ENCODE results near the gene HMGXB3.
A peak's percentile ranks its signal among the peaks of the same experiment; 100 is the strongest.
"Not testable (repeated sequence)": the region's sequence is repeated elsewhere in the genome, so short reads cannot be mapped to it uniquely, and the experiment has no call there.

HMGXB3 gene

DNA sequence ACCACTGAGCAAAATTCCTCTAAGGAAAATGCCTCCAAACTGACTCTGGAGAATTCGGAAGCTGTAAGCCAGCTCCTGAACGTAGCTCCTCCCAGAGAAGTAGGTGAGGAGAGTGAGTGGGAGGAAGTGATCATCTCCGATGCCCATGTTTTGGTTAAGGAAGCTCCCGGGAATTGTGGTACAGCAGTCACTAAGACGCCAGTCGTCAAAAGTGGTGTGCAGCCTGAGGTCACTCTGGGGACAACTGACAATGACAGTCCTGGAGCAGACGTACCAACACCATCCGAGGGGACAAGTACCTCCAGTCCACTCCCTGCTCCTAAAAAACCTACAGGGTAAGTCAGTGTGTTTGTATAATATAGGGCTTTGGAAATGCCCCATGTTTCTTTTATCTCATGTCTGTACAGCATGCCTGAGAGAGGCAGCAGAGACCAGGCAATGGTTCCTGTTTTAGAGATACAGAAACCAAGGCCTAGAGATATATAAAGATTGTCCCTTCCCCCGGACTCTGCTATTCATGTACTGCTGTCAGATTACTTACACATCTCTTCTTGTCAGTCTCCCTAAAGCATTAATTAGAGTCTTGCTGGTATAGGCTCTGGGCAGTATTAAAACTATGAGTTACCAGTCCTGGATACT is 23.9 kb downstream of the HMGXB3 start:
- peaks cover 8% of the 10 kb centered on the region for H3K4me1 Mint-ChIP-seq (ENCODE audit: low read depth)

DNA sequence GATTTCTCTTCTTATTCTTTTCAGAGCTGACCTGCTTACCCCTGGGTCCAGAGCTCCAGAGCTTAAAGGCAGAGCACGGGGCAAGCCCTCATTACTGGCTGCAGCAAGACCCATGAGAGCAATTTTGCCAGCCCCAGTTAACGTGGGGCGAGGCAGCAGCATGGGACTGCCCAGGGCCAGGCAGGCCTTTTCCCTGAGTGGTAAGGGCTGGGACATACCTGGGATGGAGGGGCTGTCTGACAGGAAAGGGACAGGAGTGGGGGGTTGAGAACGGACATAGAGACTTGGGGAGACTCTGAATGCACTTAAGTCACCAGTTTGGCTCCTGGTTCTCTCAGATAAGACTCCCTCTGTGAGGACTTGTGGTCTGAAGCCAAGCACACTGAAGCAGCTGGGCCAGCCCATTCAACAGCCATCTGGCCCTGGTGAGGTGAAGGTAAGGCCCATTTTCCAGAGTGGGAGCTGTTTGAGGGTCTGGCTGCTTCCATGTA is 26.2 kb downstream of the HMGXB3 start:
- H3K4me3 Mint-ChIP-seq = no peak overlapping the region
- peaks cover 13% of the 10 kb centered on the region for H3K36me3 Mint-ChIP-seq
- H3K4me1 Mint-ChIP-seq (ENCODE audit: low read depth) = peaks cover 5% of the 10 kb centered on the region
- no peaks in the 10 kb centered on the region for H3K9me3 Mint-ChIP-seq (ENCODE audit: low read depth)
- H3K27me3 Mint-ChIP-seq = no peaks in the 10 kb centered on the region
- H3K27ac Mint-ChIP-seq = no peak overlapping the region

More for the DNA sequence above, 23.9 kb downstream of the HMGXB3 start:
- Mint-ChIP-seq H3K4me3 (no peak overlapping the region), H3K9me3 (ENCODE audit: low read depth) (no peaks in the 10 kb centered on the region), H3K27me3 (no peaks in the 10 kb centered on the region), H3K27ac (no peak overlapping the region), H3K36me3 (peaks cover 14% of the 10 kb centered on the region)

DNA sequence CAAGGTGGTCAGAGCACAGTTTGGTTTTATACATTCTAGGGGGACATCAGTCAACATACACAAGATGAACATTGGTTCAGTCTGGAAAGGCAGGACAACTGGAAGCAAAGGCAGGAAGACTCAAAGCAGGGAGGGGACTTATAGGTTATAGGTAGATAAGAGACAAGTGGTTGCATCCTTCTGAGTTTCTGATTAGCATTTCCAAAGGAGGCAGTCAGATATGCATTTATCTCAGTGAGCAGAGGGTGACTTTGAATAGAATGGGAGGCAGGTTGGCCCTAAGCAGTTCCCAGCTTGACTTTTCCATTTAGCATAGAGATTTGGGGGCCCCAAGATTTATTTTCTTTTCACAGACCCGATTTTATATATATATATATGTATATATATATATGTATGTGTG is 27.5 kb downstream of the HMGXB3 start:
- H3K27me3 Mint-ChIP-seq; H3K27ac Mint-ChIP-seq; H3K4me3 Mint-ChIP-seq; H3K36me3 Mint-ChIP-seq; H3K9me3 Mint-ChIP-seq (ENCODE audit: low read depth); H3K4me1 Mint-ChIP-seq (ENCODE audit: low read depth): not testable (repeated sequence)

DNA sequence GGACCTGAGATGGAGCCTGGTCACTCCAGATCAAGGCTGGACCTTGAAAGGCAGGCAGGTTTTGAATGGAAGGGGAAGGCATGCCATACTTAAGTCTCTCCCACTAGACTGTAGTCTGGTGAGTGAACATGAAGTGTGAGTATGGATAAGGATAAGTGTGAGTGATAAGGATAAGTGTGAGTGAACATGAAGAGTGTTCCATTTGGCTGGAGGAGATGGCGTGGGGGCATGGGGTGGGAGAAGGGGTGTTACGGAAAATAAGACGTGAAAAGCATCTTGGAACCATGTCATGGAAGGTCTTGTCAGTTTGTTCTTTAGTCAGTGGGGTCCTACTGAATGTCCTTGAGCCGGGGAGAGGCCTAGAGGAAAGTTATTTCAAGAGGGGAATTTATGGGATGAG is 32.8 kb downstream of the HMGXB3 start:
- Mint-ChIP-seq H3K4me1 (ENCODE audit: low read depth) (no peaks in the 10 kb centered on the region), H3K36me3 (peaks cover 4% of the 10 kb centered on the region), H3K27me3 (no peaks in the 10 kb centered on the region), H3K9me3 (ENCODE audit: low read depth) (no peaks in the 10 kb centered on the region), H3K4me3 (no peak overlapping the region), H3K27ac (no peak overlapping the region)

DNA sequence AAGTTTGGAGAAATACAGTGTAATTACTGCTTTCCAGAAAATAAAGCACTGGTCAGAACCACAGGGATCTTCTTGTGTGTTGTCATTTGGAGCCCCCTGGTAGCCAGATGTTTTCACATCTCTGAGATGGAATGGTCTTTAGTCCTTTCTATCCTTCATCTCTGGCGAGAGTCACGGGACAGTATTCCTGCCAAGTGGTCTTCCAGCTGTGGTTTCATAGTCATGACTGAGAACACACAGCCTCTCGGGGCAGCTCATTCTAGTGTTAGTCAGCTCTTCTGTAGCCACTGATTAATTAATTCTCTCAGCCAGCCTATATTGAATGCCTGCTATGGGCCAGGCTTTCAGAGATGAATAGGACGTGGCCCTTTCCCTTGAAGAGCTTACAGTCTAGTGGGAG is 34.1 kb downstream of the HMGXB3 start:
- Mint-ChIP-seq H3K4me1 (ENCODE audit: low read depth) (no peaks in the 10 kb centered on the region), H3K4me3 (no peak overlapping the region), H3K36me3 (peaks cover 4% of the 10 kb centered on the region), H3K9me3 (ENCODE audit: low read depth) (no peaks in the 10 kb centered on the region), H3K27me3 (no peaks in the 10 kb centered on the region), H3K27ac (no peak overlapping the region)

DNA sequence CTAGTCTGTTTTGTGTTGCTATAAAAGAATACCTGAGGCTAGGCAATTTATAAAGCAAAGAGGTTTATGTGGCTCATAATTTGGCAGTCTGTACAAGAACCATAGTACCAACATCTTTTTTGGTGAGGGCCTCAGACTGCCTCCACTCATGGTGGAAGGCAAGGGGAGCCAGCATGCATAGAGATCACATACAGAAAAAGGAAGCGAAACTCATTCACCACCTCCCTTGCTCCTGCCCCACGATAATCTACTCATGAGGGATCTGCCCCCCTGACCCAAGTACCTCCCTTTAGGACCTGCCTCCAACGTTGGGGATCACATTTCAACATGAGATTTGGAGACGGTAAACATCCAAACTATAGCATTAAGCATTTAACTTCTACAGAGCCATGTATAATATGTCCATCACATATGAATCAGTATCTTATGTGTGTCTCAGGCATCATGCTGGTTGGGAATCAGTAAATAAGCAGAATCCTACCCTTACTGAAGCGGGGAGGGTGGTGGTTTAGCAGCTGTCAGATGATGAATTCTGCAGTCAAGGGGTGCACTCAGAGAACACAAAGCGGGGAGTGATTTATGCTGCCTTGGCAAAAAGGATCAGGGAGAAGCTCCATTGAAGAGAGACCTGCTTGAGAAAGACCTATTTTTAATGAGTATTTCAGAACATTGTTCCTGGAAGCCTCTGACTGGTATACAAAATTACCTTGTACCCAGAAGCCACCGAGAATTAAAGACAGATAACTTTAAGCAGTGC is 34.8 kb downstream of the HMGXB3 start:
- Mint-ChIP-seq H3K4me1 (ENCODE audit: low read depth) (no peaks in the 10 kb centered on the region), H3K4me3 (no peak overlapping the region), H3K27ac (no peak overlapping the region), H3K36me3 (peaks cover 4% of the 10 kb centered on the region), H3K27me3 (no peaks in the 10 kb centered on the region), H3K9me3 (ENCODE audit: low read depth) (no peaks in the 10 kb centered on the region)

DNA sequence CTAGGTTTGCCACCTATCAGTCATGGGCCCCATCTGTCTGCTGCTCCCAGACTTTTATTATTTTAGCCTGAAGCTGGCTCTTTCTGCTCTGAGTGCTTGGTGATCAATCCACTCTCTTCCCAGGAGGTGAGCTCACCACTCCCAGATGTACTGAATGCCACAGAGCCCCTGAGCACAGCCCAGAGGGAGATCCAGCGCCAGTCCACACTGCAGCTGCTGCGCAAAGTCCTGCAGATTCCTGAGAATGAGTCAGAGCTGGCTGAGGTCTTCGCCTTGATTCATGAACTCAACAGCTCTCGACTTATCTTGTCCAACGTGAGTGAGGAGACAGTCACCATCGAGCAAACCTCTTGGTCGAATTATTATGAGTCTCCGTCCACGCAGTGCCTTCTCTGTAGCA is 36.0 kb downstream of the HMGXB3 start:
- Mint-ChIP-seq H3K9me3 (ENCODE audit: low read depth) (no peaks in the 10 kb centered on the region), H3K36me3 (peaks cover 3% of the 10 kb centered on the region), H3K4me3 (no peak overlapping the region), H3K27ac (no peak overlapping the region), H3K27me3 (no peaks in the 10 kb centered on the region), H3K4me1 (ENCODE audit: low read depth) (no peaks in the 10 kb centered on the region)

DNA sequence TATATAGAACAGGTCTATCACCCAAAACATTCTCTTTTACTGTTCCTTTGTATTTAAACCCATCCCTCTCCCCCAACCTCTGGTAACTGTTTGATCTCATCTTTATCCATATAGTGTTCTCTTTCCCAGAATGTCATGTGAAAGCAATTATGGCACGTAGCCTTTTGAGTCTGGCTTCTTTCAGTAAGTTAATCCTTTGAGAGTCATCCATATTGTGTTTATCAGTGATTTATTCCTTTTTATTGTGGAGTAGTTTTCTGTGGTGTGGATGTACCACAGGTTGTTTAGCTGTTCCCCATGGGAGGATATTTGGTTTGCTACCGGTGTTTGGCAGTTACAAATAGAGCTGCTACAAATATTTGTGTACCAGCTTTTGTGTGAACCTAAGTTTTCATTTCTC is 38.0 kb downstream of the HMGXB3 start:
- Mint-ChIP-seq H3K36me3 (peaks cover 3% of the 10 kb centered on the region), H3K9me3 (ENCODE audit: low read depth) (no peaks in the 10 kb centered on the region), H3K4me1 (ENCODE audit: low read depth) (peaks cover 15% of the 10 kb centered on the region), H3K27me3 (no peaks in the 10 kb centered on the region), H3K27ac (no peak overlapping the region), H3K4me3 (no peak overlapping the region)

DNA sequence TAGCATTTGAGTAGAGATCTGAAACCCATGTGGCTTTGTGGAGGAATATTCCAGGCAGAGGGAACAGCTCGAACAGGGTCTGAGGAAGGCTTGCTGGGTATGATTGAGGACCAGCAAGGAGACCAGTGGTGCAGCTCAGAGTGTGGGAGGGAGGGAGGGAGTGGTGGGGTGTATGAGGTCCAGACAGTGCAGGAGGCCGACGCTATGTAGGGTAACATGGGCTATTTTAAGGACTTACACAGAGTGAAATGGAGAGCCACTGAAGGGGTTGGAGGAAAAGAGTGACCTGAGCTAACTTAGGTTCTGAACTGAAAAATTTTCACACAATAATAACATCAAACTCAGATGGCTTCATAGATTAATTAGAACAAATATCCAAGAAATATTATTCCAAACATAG is 41.9 kb downstream of the HMGXB3 start:
- no peaks in the 10 kb centered on the region for H3K9me3 Mint-ChIP-seq (ENCODE audit: low read depth)
- peaks cover 8% of the 10 kb centered on the region for H3K36me3 Mint-ChIP-seq
- H3K4me1 Mint-ChIP-seq (ENCODE audit: low read depth) = peaks cover 21% of the 10 kb centered on the region
- no peaks in the 10 kb centered on the region for H3K27me3 Mint-ChIP-seq
- H3K27ac Mint-ChIP-seq = peak overlapping the region; percentile 50
- no peak overlapping the region for H3K4me3 Mint-ChIP-seq

DNA sequence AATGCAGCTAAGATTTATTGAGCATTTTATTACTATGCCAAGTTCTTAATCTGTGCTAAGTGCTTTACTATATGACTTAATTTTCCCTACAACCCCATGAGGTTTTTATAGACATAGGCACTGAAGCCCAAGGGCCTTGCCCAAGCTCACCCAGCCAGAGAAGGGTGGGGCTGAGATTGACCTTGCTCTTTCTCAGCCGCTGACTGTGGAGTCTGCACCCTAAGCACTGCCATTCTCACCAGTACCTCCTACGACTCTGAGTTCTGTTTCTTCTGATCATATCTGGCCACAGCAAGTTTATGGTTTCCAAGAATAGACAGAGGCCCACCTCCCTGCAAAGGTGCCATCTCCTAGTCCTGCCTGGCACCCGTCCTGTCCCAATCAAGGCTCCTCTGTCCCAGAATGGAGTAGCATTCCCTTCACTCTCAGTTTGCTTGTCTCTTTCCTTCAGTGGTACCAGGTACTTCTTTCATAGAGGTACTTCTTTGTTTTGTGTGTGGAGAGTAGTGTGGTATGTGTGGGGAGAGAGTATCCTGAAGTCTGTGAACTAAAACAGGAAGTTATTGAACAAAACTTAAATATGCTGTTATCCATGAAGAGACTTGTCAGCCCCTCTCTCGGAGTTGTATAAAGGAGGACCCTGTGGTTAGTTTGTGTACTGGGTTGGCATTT is 43.3 kb downstream of the HMGXB3 start:
- no peaks in the 10 kb centered on the region for H3K27me3 Mint-ChIP-seq
- peaks cover 8% of the 10 kb centered on the region for H3K36me3 Mint-ChIP-seq
- H3K4me3 Mint-ChIP-seq = no peak overlapping the region
- H3K4me1 Mint-ChIP-seq (ENCODE audit: low read depth) = peaks cover 21% of the 10 kb centered on the region
- H3K9me3 Mint-ChIP-seq (ENCODE audit: low read depth) = no peaks in the 10 kb centered on the region
- peak overlapping the region; percentile 43 for H3K27ac Mint-ChIP-seq

DNA sequence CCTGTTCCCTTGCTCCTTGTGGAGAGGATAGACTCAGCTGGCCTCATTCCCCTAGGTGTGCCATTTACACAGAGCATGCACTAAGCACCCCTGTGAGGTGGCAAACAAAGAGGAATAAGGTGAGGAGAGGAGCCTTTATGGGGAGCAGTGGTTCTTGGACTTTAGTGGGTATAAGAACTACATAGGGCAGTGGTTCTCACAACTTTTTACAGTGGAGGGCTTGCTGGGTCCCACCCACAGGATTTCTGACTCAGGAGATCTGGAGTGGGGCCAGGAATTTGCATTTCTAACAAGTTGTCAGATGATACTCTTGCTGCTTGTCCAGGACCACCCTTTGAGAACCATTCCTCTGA is 43.8 kb downstream of the HMGXB3 start:
- H3K4me3 Mint-ChIP-seq = no peak overlapping the region
- no peaks in the 10 kb centered on the region for H3K27me3 Mint-ChIP-seq
- H3K27ac Mint-ChIP-seq = no peak overlapping the region
- H3K36me3 Mint-ChIP-seq = peaks cover 8% of the 10 kb centered on the region
- no peaks in the 10 kb centered on the region for H3K9me3 Mint-ChIP-seq (ENCODE audit: low read depth)
- H3K4me1 Mint-ChIP-seq (ENCODE audit: low read depth) = peaks cover 21% of the 10 kb centered on the region

DNA sequence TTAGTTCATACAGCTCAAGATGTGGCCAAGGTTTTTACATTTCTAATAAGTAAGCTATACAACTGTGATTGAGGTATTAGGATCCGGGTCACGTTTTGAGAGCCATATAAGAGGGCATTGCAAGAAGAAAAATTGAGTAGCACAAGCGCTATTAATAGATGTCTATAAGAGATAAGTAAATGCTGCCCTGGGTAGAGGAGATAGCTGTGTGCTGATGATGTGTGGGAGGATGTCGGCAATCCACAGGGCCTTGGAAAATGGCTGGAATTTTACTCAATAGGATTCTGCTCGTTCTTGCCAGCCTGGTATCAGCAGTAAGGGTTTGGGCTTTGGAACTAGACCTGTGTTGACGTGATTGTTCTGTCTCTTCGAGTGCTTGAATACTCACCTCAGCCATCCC is 44.2 kb downstream of the HMGXB3 start:
- no peaks in the 10 kb centered on the region for H3K27me3 Mint-ChIP-seq
- H3K36me3 Mint-ChIP-seq = peaks cover 8% of the 10 kb centered on the region
- no peaks in the 10 kb centered on the region for H3K9me3 Mint-ChIP-seq (ENCODE audit: low read depth)
- peaks cover 21% of the 10 kb centered on the region for H3K4me1 Mint-ChIP-seq (ENCODE audit: low read depth)
- H3K27ac Mint-ChIP-seq = no peak overlapping the region
- H3K4me3 Mint-ChIP-seq = no peak overlapping the region

DNA sequence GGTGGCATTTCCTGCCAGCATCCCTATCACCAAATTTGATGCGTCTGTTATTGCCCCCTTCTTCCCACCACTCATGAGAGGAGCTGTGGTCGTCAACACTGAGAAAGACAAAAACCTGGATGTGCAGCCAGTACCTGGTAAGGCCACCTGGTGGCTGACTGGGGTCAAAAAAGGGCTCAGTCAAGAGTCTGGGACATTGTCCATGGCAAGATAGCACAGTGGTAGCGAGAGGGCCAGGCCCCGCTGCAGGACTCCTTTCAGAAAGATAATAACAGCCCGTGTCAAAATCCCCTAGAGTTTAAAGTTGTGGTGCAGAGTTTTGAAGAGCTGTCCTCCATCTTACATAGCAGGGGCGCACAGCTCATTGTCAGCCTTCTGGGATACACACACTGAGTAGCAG is 45.0 kb downstream of the HMGXB3 start:
- no peaks in the 10 kb centered on the region for H3K27me3 Mint-ChIP-seq
- no peaks in the 10 kb centered on the region for H3K9me3 Mint-ChIP-seq (ENCODE audit: low read depth)
- no peak overlapping the region for H3K27ac Mint-ChIP-seq
- no peak overlapping the region for H3K4me3 Mint-ChIP-seq
- peaks cover 8% of the 10 kb centered on the region for H3K36me3 Mint-ChIP-seq
- H3K4me1 Mint-ChIP-seq (ENCODE audit: low read depth) = peaks cover 21% of the 10 kb centered on the region

DNA sequence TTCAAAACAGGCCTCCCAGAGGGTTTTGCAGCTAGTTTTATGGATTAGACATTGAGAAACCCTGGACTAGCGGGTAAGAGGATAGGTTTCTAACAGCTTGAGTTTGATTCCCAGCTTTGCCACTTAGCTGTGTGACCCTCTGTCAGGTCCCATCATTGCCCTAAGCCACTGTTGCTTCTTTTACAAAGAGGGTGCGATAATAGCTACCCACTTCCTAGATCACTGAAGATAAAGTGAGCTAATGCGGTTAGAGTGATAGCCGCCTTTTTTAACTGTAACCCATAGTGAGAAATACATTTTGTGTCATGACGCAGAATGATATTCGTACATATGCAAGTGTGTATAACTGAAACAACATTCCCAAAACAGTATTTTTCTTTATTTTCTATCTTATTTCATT is 45.5 kb downstream of the HMGXB3 start:
- H3K27ac Mint-ChIP-seq = no peak overlapping the region
- H3K4me3 Mint-ChIP-seq = no peak overlapping the region
- no peaks in the 10 kb centered on the region for H3K27me3 Mint-ChIP-seq
- no peaks in the 10 kb centered on the region for H3K9me3 Mint-ChIP-seq (ENCODE audit: low read depth)
- H3K36me3 Mint-ChIP-seq = peaks cover 8% of the 10 kb centered on the region
- peaks cover 21% of the 10 kb centered on the region for H3K4me1 Mint-ChIP-seq (ENCODE audit: low read depth)

DNA sequence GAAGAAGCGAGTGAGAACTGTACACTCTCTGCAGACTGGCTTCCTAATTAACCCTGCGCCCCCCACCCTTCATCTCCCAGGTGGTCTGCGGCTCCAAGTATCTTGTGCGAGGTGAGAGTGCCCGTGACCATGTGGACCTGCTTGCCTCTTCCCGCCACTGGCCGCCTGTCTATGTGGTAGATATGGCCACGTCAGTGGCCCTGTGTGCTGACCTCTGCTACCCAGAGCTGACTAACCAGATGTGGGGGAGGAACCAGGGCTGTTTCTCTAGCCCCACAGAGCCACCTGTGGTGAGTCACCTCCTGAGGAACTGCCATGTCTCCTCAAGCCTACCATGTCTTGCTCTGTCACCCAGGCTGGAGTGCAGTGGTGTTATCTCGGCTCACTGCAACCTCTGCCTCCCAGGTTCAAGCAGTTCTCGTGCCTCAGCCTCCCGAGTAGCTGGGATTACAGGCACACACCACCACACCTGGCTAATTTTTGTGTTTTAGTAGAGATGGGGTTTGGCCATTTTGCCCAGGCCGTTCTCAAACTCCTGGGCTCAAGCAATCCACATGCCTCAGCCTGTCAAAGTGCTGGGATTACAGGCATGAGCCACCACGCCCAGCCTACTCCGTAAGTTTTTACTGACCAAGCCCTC is 49.8 kb downstream of the HMGXB3 start:
- H3K36me3 Mint-ChIP-seq; H3K27me3 Mint-ChIP-seq; H3K27ac Mint-ChIP-seq; H3K9me3 Mint-ChIP-seq (ENCODE audit: low read depth); H3K4me3 Mint-ChIP-seq; H3K4me1 Mint-ChIP-seq (ENCODE audit: low read depth): not testable (repeated sequence)

Data from activated naive CD8-positive, alpha-beta T cell (primary cell).